Measurements from ENCODE around the gene TGFBR3L. TPM values are rescaled to one million over a fixed set of nuclear protein-coding genes. Genes with fewer than 3 reads are reported as not detected.
"Not testable (repeated sequence)": the region's sequence is repeated elsewhere in the genome, so short reads cannot be mapped to it uniquely, and the experiment has no call there.

The TGFBR3L gene
- polyA plus RNA-seq, 4 donors: 0.24 to 0.60 (median 0.59) TPM; not detected in 1

DNA sequence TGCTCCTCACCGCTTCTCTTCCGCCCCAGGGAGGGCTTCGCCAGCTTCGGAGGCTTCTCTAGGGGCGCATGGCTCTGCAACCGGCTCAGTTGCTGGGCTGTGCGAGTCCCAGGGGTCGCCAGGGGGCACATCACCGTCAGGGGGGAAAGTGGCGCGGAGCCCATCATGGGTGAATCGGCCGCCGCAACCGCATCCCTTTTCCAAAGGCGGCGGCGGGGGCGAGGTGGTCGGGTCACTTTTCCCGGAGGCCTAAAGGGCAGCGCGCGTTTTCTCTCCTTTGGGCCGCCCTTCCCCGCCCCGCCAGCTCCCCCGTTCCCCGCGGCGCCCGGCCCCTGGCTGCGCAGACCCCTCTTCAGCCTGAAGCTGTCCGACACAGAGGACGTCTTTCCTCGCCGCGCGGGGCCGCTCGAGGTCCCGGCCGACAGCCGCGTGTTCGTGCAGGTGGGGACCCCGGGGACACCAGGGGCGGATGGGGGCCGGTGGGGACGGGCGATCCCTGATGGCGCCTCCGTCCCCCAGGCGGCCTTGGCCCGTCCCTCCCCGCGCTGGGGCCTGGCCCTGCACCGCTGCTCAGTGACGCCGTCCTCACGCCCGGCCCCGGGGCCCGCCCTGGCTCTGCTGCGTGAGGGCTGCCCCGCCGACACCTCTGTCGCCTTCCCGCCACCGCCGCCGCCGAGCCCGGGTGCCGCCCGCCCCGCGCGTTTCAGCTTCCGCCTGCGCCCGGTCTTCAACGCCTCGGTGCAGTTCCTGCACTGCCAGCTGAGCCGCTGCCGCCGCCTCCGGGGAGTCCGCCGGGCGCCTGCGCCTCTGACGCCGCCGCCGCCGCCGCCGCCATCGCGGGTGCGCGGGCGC lies 1.7 kb downstream of the TGFBR3L start:
- no peak for DNase-seq (ENCODE audit: low read depth in 4 of 4, low spot score in 3 of 4)

DNA sequence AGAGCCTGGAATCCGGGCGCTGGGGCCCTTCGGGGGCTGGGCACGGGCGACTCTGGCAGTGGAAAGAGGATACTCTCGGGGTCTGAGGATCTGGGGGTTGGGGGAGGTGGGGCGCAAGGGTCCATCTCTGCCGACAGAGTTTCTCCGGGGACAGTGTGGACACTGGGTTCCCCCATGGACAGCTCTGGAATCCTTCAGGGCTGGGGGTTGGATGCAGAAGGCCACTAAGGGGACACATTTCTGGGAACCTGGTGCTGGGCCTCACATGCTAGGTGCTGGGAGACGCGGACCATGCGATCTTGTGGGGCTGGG lies 2.3 kb downstream of the TGFBR3L start:
- DNase-seq (ENCODE audit: low read depth in 4 of 4, low spot score in 3 of 4): no peak

DNA sequence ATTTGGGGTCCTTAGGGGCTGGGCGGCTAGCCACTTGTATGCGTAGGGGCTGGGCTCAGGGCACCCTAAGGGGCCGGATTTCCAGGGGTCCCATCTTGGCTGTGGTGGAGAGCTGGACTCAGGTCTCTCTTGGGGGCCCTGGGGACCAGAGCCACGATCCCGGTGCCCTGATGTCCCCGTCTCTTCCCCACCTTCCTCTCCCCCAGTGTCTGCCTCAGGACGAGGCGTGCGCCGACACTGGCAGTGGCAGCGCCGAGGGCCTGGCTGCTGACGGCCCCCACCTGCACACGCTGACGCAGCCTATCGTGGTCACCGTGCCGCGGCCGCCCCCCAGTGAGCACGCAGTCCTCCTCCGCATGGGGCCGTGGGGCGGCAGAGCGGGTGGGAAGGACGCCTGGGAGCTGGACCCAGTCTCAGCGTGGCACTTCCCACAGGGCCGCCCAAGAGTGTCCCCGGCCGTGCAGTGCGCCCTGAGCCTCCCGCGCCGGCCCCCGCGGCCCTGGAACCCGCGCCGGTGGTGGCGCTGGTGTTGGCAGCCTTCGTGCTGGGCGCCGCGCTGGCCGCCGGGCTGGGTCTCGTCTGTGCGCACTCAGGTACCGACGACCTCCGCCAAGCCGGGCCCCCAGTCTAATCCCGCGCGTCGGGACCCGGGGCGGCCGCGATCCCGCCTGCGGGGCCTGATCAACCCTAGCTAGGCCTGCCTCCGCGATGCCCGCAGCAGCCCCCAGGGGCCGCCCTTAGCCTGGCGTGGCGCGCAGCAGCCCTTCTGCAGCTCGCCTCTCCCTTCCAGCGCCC lies 2.8 kb downstream of the TGFBR3L start:
- no peak for DNase-seq (ENCODE audit: low read depth in 4 of 4, low spot score in 3 of 4)

- not testable (repeated sequence) for DNase-seq (ENCODE audit: low read depth in 4 of 4, low spot score in 3 of 4)
Observed at GRCh38 chr19:7918062-7918614, 3.5 kb downstream of the TGFBR3L start.

GRCh38 chr19:7918615-7919421 lies 4.2 kb downstream of the TGFBR3L start:
- DNase-seq (ENCODE audit: low read depth in 4 of 4, low spot score in 3 of 4): no peak

GRCh38 chr19:7919610-7920518 lies 5.2 kb downstream of the TGFBR3L start, which contains the start of gene SNAPC2:
SNAPC2 (plus strand) TSS chr19:7920338; CDS start chr19:7920367, 29 bp downstream.
- DNase-seq (ENCODE audit: low read depth in 4 of 4, low spot score in 3 of 4): peak; percentile 85 to 88 (median 86)

GRCh38 chr19:7920519-7921301 lies 6.1 kb downstream of the TGFBR3L start:
- DNase-seq (ENCODE audit: low read depth in 4 of 4, low spot score in 3 of 4): peak; percentile 86 to 90 (median 88)

- no peak for DNase-seq (ENCODE audit: low read depth in 4 of 4, low spot score in 3 of 4)
Observed at GRCh38 chr19:7921302-7921966, 6.8 kb downstream of the TGFBR3L start.

GRCh38 chr19:7921967-7922835 lies 7.6 kb downstream of the TGFBR3L start:
- DNase-seq (ENCODE audit: low read depth in 4 of 4, low spot score in 3 of 4): no peak

DNA sequence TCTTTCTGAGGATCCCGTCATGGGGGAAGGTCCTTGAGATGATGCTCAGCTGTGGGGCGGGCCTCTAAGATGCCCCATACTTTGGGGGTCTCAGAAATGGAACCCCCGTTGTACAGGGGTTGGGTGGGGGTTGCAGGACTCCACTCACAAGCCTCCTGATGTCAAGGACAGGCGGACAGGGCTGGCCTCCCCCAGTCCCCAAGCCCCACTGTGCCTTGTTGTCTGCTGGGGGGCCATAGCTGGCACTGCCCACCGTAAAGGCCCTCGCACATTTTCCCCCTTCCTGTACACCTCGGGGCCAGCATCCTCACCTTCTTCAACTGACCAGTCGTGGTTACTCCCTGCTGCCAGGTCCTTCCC lies 8.2 kb downstream of the TGFBR3L start:
- DNase-seq (ENCODE audit: low read depth in 4 of 4, low spot score in 3 of 4): no peak

- DNase-seq (ENCODE audit: low read depth in 4 of 4, low spot score in 3 of 4): no peak
Observed at GRCh38 chr19:7923295-7924191, 8.9 kb downstream of the TGFBR3L start.

DNA sequence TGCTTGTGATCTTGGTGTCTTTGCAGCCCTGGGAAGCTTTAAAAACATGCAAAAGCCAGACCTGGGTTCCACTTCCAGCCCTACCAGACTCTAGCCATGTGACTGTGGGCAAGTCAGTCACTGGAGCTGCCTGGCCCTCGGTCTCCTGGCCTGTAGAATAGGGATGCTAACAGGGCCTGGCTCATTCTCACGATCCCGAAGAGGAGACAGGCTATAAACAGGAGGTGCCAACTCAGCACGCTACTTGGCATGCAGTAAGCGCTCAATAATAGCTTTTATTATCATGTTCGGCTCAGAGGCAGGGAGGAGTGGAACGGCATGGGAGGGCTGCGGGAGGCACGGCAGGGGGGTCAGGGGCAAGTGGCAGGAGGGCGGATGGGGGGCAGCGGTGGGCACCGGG lies 9.6 kb downstream of the TGFBR3L start:
- DNase-seq (ENCODE audit: low read depth in 4 of 4, low spot score in 3 of 4): no peak

DNA sequence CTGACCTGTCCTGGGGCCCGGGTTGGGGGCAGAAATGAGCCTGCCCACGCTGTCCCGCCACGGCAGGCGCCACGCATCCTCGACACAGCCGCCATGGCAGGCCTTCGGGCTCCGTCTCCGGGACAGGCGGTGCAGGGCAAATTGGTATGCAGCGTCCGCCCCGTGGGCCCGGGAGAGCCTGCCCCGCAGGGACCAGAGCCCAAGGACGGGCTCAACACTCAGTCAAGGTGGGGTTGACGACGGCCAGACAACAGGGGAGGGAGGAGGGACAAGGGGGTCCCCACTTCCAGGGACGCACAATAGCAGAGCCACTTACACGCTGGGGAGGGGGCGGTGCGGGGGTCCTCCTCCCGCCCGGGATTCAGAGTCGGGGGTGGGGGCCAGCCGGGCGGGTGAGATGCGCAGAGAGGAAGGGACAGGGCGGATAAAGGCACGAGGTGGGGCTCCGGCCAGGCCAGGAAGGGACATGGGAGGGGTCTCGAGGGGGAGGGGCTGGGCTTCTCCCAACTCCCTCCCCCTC lies 10.1 kb downstream of the TGFBR3L start:
- DNase-seq (ENCODE audit: low read depth in 4 of 4, low spot score in 3 of 4): no peak

- no peak for DNase-seq (ENCODE audit: low read depth in 4 of 4, low spot score in 3 of 4)
Observed at GRCh38 chr19:7925171-7925851, 10.7 kb downstream of the TGFBR3L start.

- DNase-seq (ENCODE audit: low read depth in 4 of 4, low spot score in 3 of 4): no peak
Observed at GRCh38 chr19:7926021-7926726, 11.5 kb downstream of the TGFBR3L start, which contains the start of gene CTXN1. CTXN1 (minus strand) TSS chr19:7926135; CDS start chr19:7925538, 597 bp downstream.
